ENCODE results near the gene ADGRL2.

ADGRL2 gene

DNA sequence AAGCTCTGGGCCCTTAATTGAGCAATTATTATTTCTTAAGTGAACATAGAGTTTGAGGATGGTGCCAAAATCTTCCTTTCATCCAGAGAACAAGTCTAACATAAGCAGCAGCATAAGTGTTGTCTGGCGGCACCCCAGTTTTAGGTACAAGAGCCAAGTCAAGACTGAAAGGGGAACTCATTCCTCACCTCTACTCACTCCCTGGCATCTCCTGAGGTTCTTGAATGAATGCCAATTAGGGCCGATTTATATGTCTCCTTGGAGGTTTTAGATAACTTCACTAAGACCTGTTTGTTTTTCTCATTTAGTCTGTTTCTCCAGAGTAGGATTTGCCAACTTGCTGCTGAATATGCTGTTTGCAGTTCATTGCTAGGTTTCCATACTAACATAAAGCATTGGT, 42.6 kb upstream of the ADGRL2 start:
- H3K36me3 ChIP-seq, result no peaks in the 10 kb centered on the region
- no peak for DNase-seq
- H3K9me3 ChIP-seq, result no peaks in the 10 kb centered on the region
- no peak overlapping the region for H3K4me3 ChIP-seq (ENCODE audit: low read depth, low read length)
- no peaks in the 10 kb centered on the region for H3K27me3 ChIP-seq
- TF ChIP-seq, protein P1, sequence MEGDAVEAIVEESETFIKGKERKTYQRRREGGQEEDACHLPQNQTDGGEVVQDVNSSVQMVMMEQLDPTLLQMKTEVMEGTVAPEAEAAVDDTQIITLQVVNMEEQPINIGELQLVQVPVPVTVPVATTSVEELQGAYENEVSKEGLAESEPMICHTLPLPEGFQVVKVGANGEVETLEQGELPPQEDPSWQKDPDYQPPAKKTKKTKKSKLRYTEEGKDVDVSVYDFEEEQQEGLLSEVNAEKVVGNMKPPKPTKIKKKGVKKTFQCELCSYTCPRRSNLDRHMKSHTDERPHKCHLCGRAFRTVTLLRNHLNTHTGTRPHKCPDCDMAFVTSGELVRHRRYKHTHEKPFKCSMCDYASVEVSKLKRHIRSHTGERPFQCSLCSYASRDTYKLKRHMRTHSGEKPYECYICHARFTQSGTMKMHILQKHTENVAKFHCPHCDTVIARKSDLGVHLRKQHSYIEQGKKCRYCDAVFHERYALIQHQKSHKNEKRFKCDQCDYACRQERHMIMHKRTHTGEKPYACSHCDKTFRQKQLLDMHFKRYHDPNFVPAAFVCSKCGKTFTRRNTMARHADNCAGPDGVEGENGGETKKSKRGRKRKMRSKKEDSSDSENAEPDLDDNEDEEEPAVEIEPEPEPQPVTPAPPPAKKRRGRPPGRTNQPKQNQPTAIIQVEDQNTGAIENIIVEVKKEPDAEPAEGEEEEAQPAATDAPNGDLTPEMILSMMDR (IDR thresholded peaks at IDR 0.05; ENCODE audit: low read depth, low read length), result no peak
- H3K4me1 ChIP-seq, result no peaks in the 10 kb centered on the region

DNA sequence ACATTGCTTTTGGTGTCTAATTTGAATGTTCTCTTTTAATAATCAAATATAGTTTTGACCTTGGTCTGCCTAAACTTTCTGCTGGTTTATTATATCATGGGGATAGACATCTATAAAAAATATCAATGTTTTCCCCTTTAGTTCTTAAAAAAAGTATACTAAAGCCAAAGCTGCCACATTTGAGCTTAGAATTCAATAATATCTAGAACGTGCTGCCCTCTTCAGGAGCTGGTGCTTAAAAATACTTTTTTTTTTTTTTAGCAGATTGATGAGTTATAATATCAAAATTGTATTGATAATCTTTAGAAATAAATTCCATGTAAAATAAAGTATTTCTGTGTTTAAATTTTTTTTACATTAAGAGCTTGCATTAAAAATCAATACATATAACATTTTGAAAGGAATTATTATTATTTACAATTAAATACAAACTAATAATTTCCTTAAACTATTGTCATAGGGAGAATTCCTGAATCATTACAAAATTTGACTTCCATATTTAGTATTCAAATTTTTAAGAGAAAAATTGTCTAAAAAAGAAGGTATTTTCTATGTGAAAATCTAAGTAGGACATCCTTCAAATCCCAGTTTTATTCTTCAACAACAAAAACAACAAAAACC, 40.1 kb upstream of the ADGRL2 start:
- no peaks in the 10 kb centered on the region for H3K27me3 ChIP-seq
- no peaks in the 10 kb centered on the region for H3K36me3 ChIP-seq
- no peak for DNase-seq
- TF ChIP-seq, protein P1 (IDR thresholded peaks at IDR 0.05; ENCODE audit: low read depth, low read length), result 0 out of 2 replicates have a peak, but pooled peaks have one; percentile 22
- no peak overlapping the region for H3K4me3 ChIP-seq (ENCODE audit: low read depth, low read length)
- no peaks in the 10 kb centered on the region for H3K9me3 ChIP-seq
- H3K4me1 ChIP-seq, result no peaks in the 10 kb centered on the region

DNA sequence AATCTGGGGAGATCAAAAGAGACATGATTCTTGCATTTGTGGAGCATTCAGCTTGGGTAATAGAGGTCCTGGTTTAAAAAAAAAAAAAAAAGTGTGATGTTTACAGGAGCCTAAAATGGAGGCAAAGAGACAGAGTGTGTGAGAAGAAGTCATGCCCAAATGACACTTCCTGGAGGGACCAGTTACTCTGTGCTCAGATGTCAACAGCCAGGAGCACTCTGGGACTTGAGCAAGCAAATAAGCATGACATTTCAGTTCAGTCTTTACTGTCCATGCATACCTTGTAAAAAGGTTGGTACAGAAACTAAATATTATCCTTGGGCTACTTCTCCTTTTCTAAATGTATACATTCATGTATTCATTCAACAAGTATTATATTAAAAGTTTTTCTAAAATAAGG, 25.2 kb upstream of the ADGRL2 start:
- Histone ChIP-seq H3K4me1 (no peaks in the 10 kb centered on the region), H3K4me3 (ENCODE audit: low read depth, low read length) (no peak overlapping the region), H3K36me3 (no peaks in the 10 kb centered on the region), H3K9me3 (no peaks in the 10 kb centered on the region), H3K27me3 (no peaks in the 10 kb centered on the region)
- no peak for DNase-seq
- TF ChIP-seq, protein P1 (IDR thresholded peaks at IDR 0.05; ENCODE audit: low read depth, low read length), result no peak

DNA sequence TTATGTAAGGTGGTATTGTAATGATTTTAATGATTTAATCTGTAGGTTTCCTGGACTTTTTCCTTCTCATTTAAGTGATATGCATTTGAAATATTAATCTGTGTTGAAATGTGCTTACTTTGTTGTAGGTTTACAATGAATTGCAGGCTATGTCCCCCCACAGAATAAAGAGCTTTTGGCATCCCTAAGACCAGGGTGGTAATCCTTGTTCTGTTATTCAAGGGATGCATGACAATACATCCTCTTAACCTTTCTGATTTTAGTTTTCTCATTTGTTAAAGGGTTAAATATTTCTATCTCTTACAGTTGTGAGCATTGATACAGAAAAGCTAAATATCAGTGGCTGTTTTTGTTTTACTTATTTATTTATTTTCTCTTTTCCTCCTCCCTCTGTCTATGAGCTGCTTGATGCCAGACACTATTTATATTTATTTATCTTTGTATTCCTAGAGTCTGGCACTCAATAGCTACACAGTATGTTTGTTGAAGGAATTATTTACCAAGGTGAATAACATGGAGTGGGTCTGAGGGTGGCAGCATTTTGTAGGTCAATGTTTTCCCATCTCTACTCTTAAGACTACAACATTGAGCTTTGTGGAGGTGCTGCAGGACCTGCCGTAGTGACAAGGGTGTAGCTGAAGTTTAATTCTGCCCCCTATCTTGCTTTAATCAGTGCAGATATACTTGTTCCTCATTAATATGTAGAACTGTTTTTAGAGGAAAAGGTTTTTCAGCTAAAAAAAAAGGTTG, 19.9 kb upstream of the ADGRL2 start:
- TF ChIP-seq, protein P1 (IDR thresholded peaks at IDR 0.05; ENCODE audit: low read depth, low read length), result no peak
- Histone ChIP-seq H3K9me3 (no peaks in the 10 kb centered on the region), H3K4me3 (ENCODE audit: low read depth, low read length) (no peak overlapping the region), H3K27me3 (no peaks in the 10 kb centered on the region), H3K4me1 (no peaks in the 10 kb centered on the region), H3K36me3 (no peaks in the 10 kb centered on the region)
- no peak for DNase-seq

DNA sequence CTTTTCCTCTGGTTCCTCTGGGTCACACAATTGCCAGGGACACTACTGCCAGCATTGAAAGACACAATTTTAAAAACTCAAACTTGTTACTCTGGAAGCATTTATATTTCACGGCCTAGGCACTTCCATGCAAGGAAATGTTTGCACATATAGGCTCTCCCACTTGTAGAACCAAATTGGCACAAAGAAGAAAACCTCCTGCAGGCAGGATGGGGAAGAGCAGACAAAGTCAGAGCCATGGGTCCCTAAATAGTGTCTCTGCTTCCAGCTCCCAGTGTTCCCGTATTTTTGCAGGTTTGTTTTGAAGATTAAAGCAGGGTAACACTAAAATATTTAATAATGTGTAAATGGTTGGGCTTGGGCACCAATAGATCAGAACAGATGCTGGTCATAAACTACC, 19.0 kb upstream of the ADGRL2 start:
- TF ChIP-seq, protein P1 (IDR thresholded peaks at IDR 0.05; ENCODE audit: low read depth, low read length), result no peak
- Histone ChIP-seq H3K9me3 (no peaks in the 10 kb centered on the region), H3K27me3 (no peaks in the 10 kb centered on the region)

DNA sequence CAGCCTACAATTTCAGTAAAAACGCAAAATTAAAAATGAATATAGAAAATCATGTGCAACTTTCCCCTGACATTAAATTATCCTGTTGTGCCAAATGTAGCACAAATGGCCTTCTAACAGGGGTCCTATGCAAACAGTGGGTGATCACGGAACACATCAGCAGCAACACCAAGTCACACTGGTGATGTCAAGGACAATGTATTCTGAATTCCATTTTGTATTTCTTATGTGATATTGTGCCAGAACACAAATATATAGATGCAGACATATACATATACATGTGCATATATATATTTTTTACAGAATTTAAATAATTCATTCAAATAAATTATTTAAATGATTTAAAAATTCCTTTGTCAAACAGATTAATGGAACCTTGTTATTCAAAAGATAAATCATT, 8.6 kb upstream of the ADGRL2 start:
- DNase-seq, result no peak
- no peak overlapping the region for H3K4me3 ChIP-seq (ENCODE audit: low read depth, low read length)
- no peaks in the 10 kb centered on the region for H3K4me1 ChIP-seq
- no peaks in the 10 kb centered on the region for H3K9me3 ChIP-seq
- H3K27me3 ChIP-seq, result no peaks in the 10 kb centered on the region
- H3K36me3 ChIP-seq, result no peaks in the 10 kb centered on the region
- TF ChIP-seq, protein P1 (IDR thresholded peaks at IDR 0.05; ENCODE audit: low read depth, low read length), result no peak

More for the DNA sequence above, 19.0 kb upstream of the ADGRL2 start:
- Histone ChIP-seq H3K4me3 (ENCODE audit: low read depth, low read length) (no peak overlapping the region), H3K36me3 (no peaks in the 10 kb centered on the region), H3K4me1 (no peaks in the 10 kb centered on the region)
- no peak for DNase-seq

Data from BE2C (cell line).